Common myeloid progenitor, CD34-positive (primary cell): ENCODE measurements around the gene ZNF212.

Experiments
- CTCF ChIA-PET: fragments of 350-600 bp; sonication (Branson Sonifier 250); formaldehyde crosslinking; loops from one replicate; lab custom pipeline; 2021; ENCODE audit warnings: antibody characterized with exemption; lab: Charles Lee
- POLR2A ChIA-PET: fragments of 350-600 bp; sonication (Branson Sonifier 250); formaldehyde crosslinking; loops from one replicate; lab custom pipeline; 2021; ENCODE audit warnings: antibody characterized with exemption; lab: Charles Lee
- DNase-seq, 3 donors: peaks; one replicate each; pipeline versions ENCODE4 v3.0.0 to v3.0.0-alpha.2; 2013
- H3K27ac ChIP-seq, 2 experiments: 1 replicate in 1 of 2; 2 replicates in 1 of 2; pipeline ENCODE4 v1.7.0; 2013; ENCODE audit warnings: inconsistent platforms in 2 of 2, low read length in 2 of 2, mild to moderate bottlenecking in 2 of 2, low read depth in 1 of 2, moderate library complexity in 1 of 2; ENCODE audit not compliant: severe bottlenecking in 2 of 2, insufficient read depth in 1 of 2, poor library complexity in 1 of 2
- H3K27me3 ChIP-seq, 5 experiments: replicated peaks in 2 of 5; 1 replicate in 3 of 5; 2 replicates in 2 of 5; pipeline versions ENCODE4 v1.6.1 to v1.7.0; 2013; ENCODE audit warnings: low read length in 4 of 5, mild to moderate bottlenecking in 2 of 5, moderate library complexity in 2 of 5, inconsistent platforms in 1 of 5; ENCODE audit not compliant: insufficient read depth in 5 of 5, control insufficient read depth in 4 of 5
- H3K36me3 ChIP-seq, 4 experiments: 1 replicate in 2 of 4; 2 replicates in 2 of 4; pipeline versions ENCODE4 v1.6.1 to v1.7.0; 2013; ENCODE audit warnings: low read length in 3 of 4, control low read depth in 1 of 4, mild to moderate bottlenecking in 1 of 4; ENCODE audit not compliant: control insufficient read depth in 4 of 4, insufficient read depth in 4 of 4
- H3K4me1 ChIP-seq, 4 experiments: 1 replicate in 3 of 4; 2 replicates in 1 of 4; pipeline versions ENCODE4 v1.6.1 to v1.7.1; 2013; ENCODE audit warnings: low read length in 3 of 4, mild to moderate bottlenecking in 3 of 4, control low read depth in 1 of 4, inconsistent platforms in 1 of 4, moderate library complexity in 1 of 4; ENCODE audit not compliant: control insufficient read depth in 4 of 4, insufficient read depth in 4 of 4; ENCODE audit errors: control extremely low read depth in 1 of 4
- H3K4me3 ChIP-seq, 7 experiments: 1 replicate in 4 of 7; 2 replicates in 3 of 7; pipeline versions ENCODE4 v1.5.1 to v1.7.0; 2013; ENCODE audit warnings: mild to moderate bottlenecking in 7 of 7, low read length in 6 of 7, moderate library complexity in 6 of 7, inconsistent platforms in 2 of 7, low read depth in 2 of 7, control low read depth in 1 of 7; ENCODE audit not compliant: insufficient read depth in 4 of 7, control insufficient read depth in 1 of 7; ENCODE audit errors: extremely low read depth in 1 of 7
- H3K9me3 ChIP-seq, 5 experiments: 1 replicate in 4 of 5; 2 replicates in 1 of 5; pipeline versions ENCODE4 v1.6.1 to v1.7.1; 2013; ENCODE audit warnings: low read length in 4 of 5, mild to moderate bottlenecking in 2 of 5, inconsistent platforms in 1 of 5, low read depth in 1 of 5, moderate library complexity in 1 of 5; ENCODE audit not compliant: control insufficient read depth in 4 of 5, insufficient read depth in 2 of 5; ENCODE audit errors: control extremely low read depth in 1 of 5
- WGBS: methylation state at CpG from one replicate; pipeline ENCODE4 v1.1.5; 2013; ENCODE audit not compliant: insufficient coverage; 5-methylcytosine and 5-hydroxymethylcytosine counted together

Gene ZNF212

DNA sequence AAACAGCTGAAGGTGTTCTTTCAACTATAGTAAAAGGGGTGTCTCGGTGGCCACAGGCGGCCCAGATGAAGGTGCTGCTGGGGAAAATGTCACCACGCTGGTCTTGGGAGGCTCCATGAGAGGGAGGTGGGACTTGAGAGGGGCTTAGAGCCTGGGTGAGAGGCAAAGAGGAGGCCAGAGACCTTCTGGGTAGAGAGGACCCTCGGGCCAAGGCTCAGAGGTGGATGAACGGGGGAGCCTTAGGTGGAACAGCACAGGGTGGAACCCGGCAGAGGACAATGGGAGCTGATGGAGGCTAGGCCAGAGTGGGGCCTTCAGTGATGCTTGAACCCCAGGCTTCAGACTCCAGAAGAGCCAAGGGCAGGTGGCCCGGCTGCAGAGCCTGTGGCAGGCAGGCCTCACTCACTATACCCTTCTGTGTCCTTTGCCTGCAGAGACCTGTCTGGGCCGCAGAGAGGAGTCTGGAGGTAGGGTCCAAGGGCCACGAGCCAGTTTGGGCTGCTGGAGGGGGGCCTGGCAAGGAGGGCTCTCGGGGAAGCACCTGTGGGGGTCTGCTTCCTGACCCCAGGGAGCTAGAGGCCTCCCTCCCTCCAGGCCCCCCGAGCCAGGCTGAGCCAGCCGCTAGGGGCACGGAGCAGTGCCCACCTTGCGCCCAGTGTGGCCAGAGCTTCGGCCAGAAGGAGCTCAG, 54.6 kb downstream of the ZNF212 start:
- H3K27me3 ChIP-seq, result no peaks in the 10 kb centered on the region
- H3K4me3 ChIP-seq, result no peak overlapping the region
- H3K9me3 ChIP-seq, result peaks cover 0 to 4% (median 0%) of the 10 kb centered on the region in 5 experiments
- ChIA-PET CTCF (interaction anchor here (1.2 kb wide), 1 partner anchor 32 kb away, joined by 3 read pairs; the partner anchor contains the start of gene ZNF783), POLR2A (no interaction called here)
- WGBS, result 93% methylated on average over 10 of the region's 15 CpGs
- H3K36me3 ChIP-seq, result peaks cover 0 to 22% (median 5%) of the 10 kb centered on the region in 4 experiments
- no peaks in the 10 kb centered on the region for H3K4me1 ChIP-seq
- DNase-seq, result no peak
- no peak overlapping the region for H3K27ac ChIP-seq

DNA sequence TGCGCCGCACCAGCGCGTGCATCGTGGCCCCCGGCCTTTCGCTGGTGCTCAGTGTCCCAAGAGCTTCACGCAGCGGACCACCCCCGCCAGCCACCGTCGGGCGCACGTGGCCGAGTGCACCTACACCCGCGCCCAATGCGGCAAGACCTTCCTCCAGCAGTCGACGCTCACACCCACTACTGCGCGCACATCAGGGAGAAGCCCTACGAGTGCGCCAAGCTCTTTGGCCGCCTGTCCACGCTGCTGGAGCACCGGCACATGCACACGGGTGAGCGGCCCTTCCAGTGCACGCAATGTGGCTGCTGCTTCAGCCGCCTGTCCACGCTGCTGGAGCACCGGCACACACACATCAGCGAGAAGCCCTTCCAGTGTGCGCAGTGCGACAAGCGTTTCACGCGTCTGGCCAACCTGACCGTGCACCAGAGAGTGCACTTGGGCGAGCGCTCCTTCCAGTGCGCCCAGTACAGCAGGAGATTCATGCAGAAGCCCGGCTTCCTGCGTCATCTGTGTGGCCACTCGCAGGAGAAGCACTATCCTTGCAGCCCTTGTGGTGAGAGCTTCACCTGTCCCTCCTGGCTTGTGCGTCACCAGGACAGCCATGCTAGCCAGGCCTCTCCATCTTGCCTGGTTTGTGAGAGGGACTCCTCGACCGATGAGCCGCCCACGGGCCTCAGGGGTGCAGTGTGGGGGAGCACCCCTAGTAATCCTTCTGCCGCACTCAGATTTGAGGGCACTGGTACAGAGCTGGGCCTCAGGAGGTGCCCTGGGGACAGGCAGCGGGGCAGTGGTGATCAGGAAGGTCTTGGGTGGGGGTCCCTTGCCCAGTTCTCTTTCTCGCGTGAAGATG, 55.4 kb downstream of the ZNF212 start:
- no peaks in the 10 kb centered on the region for H3K27me3 ChIP-seq
- no peak for DNase-seq
- peaks cover 0 to 4% (median 0%) of the 10 kb centered on the region in 5 experiments for H3K9me3 ChIP-seq
- 99% methylated on average over 49 of the region's 55 CpGs for WGBS
- H3K27ac ChIP-seq, result no peak overlapping the region
- CTCF ChIA-PET, result interaction anchor here (1.2 kb wide), 1 partner anchor 33 kb away, joined by 3 read pairs; the partner anchor contains the start of gene ZNF783
- H3K4me3 ChIP-seq, result no peak overlapping the region
- no peaks in the 10 kb centered on the region for H3K4me1 ChIP-seq
- H3K36me3 ChIP-seq, result peaks cover 0 to 17% (median 2%) of the 10 kb centered on the region in 4 experiments
- POLR2A ChIA-PET, result no interaction called here

DNA sequence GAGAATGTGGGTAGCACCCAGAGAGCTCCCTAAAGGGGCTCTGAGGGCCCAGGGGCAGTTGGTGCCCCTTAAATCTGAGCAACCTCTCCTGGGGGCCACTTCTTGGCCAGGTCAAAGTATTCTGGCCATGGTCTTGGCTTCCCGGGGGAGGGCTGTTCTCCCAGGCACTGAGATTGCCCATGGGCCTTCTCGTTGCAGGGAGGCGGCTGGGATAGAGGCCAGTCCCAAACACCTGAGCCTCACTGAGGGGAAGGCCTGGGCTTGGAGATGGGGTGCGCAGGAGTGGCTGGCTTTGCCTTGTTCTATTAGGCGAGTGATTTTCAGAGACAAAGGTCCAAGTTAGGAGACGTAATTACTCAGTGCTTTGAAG, 56.0 kb downstream of the ZNF212 start:
- peaks cover 0 to 4% (median 0%) of the 10 kb centered on the region in 5 experiments for H3K9me3 ChIP-seq
- no peaks in the 10 kb centered on the region for H3K27me3 ChIP-seq
- H3K36me3 ChIP-seq, result peaks cover 0 to 17% (median 2%) of the 10 kb centered on the region in 4 experiments
- no peaks in the 10 kb centered on the region for H3K4me1 ChIP-seq
- H3K4me3 ChIP-seq, result no peak overlapping the region
- 97% methylated on average over 6 of the region's 6 CpGs for WGBS
- DNase-seq, result no peak
- CTCF ChIA-PET, result no interaction called here
- POLR2A ChIA-PET, result no interaction called here
- no peak overlapping the region for H3K27ac ChIP-seq

DNA sequence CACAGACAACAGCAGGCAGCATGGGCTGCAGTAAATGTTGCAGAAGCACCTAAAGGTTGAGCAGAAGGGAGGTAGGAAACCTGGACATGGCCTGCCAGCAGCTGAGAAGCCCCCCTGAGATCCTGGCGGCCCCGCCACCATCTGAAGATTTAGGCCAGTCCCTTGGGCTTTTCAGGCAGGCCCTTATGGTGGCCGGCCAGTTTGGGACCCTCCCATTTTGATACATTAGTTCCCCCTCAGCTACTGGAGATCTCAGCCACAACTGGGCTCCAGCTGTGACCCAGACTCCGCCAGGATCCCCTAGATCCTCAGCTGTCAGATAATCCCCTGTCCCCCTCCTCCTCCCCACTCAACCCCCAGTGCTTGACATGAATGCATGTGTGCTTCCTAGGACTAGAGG, 56.9 kb downstream of the ZNF212 start:
- Histone ChIP-seq H3K4me1 (no peaks in the 10 kb centered on the region), H3K36me3 (peaks cover 0 to 17% (median 2%) of the 10 kb centered on the region in 4 experiments), H3K27me3 (no peaks in the 10 kb centered on the region), H3K9me3 (peaks cover 0 to 4% (median 0%) of the 10 kb centered on the region in 5 experiments), H3K27ac (no peak overlapping the region), H3K4me3 (no peak overlapping the region)
- ChIA-PET CTCF (no interaction called here), POLR2A (no interaction called here)
- WGBS, result 100% methylated on average over 3 of the region's 4 CpGs
- no peak for DNase-seq

DNA sequence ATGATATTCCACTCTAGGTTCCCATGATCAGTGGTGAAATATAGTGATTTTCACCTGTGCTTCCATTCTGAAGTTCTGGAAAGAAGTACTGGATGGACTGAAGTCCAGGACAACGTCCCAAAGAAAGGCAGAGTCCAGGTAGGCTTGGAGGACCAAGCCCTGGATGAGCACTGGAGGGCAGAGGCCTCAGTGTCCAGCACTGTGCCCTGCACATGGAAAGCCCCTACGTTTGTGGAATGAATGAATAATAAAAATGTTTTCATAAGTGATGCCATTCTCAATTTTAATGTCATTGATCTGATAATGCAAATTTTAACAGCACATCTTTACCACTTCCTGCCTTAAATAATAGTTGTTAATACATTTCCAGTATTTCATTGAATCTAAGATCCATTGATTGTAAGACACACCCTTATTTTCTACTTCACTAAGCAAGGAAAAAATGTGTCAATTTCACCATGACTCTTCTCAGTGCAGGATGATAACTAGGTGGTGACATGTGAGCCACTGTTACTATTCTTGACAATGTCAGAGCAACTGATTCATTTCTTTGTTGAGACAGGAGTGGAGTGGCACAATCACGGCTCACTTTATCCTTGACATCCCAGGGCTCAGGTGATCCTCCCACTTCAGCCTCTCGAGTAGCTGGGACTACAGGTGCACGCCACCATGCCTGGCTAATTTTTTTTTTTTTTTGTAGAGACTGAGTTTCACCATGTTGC, 57.7 kb downstream of the ZNF212 start:
- H3K36me3 ChIP-seq, result peaks cover 0 to 12% (median 2%) of the 10 kb centered on the region in 4 experiments
- CTCF ChIA-PET, result interaction anchor here (2.0 kb wide), 1 partner anchor 13 kb away, joined by 6 read pairs; no protein-coding TSS in a partner anchor
- POLR2A ChIA-PET, result no interaction called here
- WGBS, result 100% methylated on average over 2 of the region's 5 CpGs
- no peak overlapping the region for H3K27ac ChIP-seq
- DNase-seq, result no peak
- peaks cover 0 to 4% (median 0%) of the 10 kb centered on the region in 5 experiments for H3K9me3 ChIP-seq
- no peaks in the 10 kb centered on the region for H3K4me1 ChIP-seq
- no peak overlapping the region for H3K4me3 ChIP-seq
- no peaks in the 10 kb centered on the region for H3K27me3 ChIP-seq

DNA sequence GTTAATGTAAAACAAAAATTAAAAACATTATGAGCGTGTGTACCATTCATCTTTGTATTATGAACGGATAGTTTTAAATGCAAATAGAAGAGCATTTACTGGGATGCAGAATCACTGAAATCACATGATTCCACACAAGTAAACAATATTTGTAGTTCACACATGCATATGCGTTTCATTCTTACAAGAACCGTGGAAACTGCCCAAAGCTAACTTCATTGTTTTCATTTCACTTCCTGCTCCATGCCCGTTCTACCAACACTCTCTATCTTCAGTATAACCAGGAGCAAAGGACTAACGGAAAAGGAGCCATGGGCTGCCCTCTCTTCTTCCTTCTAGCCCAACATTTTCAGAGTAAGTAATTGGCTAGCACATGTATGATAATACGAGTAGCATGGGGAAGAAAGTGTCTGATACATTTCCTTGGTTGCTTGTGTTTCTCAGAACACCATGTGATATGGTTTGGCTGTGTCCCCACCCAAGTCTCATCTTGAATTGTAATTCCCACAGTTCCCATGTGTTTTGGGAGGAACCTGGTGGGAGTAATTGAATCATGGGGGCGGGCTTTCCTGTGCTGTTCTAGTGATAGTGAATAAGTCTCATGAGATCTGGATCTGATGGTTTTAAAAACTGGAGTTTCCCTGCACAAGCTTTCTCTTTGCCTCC, 61.3 kb downstream of the ZNF212 start:
- DNase-seq, result no peak
- Histone ChIP-seq H3K27ac (no peak overlapping the region), H3K4me1 (no peaks in the 10 kb centered on the region), H3K36me3 (no peaks in the 10 kb centered on the region), H3K9me3 (peaks cover 0 to 4% (median 0%) of the 10 kb centered on the region in 5 experiments), H3K4me3 (no peak overlapping the region), H3K27me3 (no peaks in the 10 kb centered on the region)
- POLR2A ChIA-PET, result no interaction called here
- 66% methylated on average over 4 of the region's 8 CpGs for WGBS
- CTCF ChIA-PET, result no interaction called here
